GM15510 (cell line): ENCODE data around the gene SOAT2.

ENCODE experiments used
- POLR2A ChIP-seq: IDR thresholded peaks from 3 replicates; pipeline ENCODE4 v1.6.1; 2011; ENCODE audit warnings: borderline replicate concordance; ENCODE audit not compliant: insufficient read length; ENCODE audit errors: extremely low read depth

Gene SOAT2

DNA sequence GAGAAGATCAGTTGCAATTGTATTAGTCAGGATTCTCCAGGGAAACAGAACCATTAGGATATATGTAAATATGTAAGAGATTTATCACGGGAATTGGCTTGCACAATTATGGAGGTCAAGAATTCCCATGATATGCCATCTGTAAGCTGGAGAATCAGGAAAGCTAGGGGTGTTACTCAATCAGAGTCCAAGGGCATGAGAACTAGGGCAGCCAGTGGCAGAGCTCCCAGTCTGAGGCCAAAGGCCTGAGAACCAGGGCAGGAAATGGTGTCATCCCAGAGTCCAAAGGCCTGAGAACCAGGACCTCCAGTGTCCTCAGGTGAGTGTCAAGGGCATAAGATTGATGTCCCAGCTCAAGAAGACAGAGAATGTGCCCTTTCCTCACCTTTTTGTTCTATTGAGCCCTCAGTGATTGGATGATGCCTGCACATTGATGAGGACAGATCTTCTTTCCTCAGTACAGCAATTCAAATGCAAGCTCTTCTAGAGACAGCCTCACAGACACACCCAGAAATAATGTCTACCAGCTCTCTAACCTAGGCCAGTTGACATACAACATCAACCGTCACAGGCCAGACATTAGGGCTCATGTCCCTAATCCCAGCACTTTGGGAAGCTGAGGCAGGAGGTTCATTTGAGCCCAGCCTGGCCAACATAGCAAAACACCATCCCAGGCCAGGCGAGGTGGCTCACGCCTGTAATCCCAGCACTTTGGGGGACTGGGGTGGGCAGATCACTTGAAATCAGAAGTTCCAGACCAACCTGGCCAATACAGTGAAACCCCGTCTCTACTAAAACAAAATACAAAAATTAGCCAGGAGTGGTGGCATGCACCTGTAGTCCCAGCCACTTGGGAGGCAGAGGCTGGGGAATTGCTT is 42.3 kb downstream of the SOAT2 start:
- TF ChIP-seq POLR2A: no peak

DNA sequence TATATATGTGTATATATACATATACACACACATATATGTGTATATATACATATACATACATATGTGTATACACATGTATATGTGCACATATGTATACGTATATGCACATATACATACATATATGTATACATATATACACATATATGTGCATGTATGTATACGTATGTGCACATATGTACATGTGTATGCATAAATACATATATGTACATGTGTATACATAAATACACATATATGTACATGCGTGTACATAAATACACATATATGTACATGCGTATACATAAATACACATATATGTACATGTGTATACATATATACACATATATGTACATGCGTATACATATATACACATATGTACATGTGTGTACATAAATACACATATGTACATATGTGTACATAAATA is 43.9 kb downstream of the SOAT2 start:
- TF ChIP-seq POLR2A: no peak

DNA sequence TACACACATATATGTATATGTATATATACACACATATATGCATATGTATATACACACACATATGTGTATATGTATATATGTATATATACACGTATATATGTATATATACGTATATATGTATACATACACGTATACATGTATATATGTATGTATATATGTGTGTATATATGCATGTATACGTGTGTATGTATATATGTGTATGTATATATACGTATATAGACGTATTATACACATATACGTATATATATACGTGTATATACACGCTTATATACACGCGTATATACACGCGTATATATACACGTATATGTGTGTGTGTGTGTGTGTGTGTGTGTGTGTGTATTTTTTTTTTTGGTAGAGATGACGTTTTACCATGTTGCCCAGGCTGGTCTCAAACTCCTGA is 44.4 kb downstream of the SOAT2 start:
- TF ChIP-seq POLR2A: no peak

DNA sequence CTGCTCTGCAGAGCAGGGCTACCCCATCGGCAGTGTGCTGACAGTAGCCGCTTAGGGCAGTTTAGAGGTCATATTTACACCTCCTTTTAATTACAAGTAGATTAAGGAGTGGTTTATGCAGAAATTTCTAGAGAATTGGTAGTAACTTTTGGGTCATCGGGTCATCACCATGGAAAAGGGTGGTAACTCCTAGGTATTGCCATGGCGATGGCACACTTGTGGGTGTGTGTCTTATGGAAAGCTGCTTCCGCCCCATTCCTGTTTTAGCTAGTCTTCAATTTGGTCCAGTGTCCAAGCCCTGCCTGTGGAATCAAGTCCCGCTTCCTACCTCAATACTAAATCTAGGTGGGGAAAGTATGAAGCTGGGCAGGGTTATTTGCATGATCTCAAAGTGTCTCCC is 47.8 kb downstream of the SOAT2 start:
- TF ChIP-seq POLR2A: no peak

DNA sequence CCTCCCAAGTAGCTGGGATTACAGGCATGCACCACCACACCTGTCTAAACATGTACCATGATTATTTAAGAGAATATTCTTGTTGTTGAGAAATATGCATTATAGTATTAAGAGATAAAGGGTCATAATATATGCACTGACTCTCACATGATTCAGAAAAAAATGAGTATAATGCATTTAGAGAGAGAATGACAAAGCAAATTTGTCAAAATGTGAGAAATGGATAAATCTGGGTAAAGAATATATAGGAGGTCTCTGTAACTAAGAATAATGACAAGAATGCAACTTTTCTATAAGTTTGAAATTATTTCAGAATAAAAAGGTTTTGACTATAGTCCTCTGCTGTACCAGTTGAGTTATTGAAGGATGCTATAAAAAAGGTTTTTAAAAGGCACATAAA is 49.1 kb downstream of the SOAT2 start:
- no peak for TF ChIP-seq POLR2A

DNA sequence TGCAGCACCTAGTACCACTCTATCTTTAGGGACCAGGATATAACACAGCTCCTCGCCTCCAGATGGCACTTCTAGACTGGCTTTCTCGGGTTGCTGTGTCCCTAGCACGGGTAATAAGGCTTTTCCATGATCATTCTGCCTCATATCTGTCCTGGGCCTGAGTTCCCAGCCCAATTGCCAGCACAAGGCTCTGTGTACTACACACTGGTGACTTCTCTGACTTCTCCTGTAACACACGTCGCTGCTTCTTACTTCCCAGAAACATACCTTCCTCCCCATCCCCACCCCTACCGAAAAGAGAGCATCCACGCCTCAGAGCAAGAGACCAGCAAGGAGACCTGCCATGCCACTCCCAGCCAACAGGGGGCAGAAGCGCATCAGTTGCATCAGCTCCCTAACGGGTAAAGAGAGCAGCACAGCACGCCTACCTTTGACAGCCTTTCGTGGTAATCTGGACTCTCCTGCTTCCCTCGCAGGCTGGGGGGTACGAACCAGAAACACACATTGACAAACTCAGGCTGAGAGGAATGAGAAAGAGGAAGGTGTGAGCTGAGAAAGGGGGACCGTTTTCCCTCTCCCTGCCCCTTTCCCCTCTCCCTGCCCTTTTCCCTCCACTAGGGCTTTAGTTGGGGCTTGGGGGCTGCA is 56.0 kb downstream of the SOAT2 start:
- TF ChIP-seq POLR2A: no peak

DNA sequence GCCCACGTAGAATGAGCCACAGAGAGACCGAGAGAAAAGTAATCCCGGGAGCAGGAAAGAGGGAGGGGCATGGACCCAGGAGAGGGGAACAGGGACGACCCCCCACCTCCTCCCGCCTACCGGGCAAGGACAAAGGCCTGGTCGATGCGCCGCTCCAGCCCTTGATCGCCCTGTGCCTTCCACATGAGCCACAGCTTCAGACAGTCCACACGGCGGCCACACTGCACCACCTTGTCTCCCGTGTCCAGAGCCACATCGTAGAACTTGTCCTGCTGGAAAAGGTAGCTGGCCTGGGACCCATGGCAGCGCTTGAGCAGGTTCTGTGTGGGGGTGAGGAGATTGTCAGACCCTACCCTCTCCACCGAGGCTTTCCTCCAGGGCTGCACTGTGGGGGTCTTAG is 56.7 kb downstream of the SOAT2 start:
- TF ChIP-seq POLR2A: no peak

- TF ChIP-seq POLR2A: no peak
Observed at GRCh38 chr12:53160673-53161072, 57.4 kb downstream of the SOAT2 start.

- TF ChIP-seq POLR2A: no peak
Observed at GRCh38 chr12:53161119-53161911, 58.0 kb downstream of the SOAT2 start.

DNA sequence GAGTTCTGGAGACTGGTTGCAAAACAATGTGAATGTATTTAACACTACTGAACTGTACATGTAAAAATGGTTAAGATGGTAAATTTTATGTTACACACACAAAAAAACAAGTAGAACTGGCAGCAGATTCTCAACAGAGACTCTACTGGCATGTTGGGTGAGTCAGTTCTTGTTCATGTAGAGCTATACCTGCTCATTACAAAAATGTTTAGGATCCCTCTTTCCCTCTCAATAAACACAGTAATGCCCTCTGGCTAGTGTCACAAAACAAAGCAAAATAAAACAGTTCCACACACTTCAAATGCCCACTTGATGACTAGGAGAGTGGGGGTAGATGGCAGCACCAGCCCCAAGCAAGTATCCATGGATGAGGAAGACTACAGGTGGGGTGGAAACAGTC is 63.6 kb downstream of the SOAT2 start:
- TF ChIP-seq POLR2A: no peak

- TF ChIP-seq POLR2A: no peak
Observed at GRCh38 chr12:53169644-53170043, 66.4 kb downstream of the SOAT2 start.

DNA sequence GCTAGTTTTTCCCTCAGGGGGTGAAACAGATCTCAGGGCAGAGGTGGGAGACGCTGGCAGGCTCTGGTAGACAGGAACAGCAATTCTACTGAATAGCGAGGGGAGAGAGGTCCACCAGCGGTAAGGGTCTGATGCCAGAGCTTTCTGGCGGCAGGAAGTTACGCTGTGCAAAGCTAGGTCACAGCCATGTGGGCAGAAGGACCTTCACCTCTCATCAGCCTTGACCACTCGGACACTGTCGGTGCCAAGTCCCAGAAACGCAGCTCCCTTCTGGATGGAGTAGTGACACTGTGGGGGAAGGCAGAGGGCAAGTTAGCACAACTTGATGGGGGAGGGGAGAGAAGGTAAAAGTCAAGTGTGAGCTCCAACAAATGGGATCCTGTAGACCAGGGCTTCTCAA is 66.9 kb downstream of the SOAT2 start:
- no peak for TF ChIP-seq POLR2A

- no peak for TF ChIP-seq POLR2A
Observed at GRCh38 chr12:53170876-53171724, 67.8 kb downstream of the SOAT2 start.

GRCh38 chr12:53171725-53172329 is 68.5 kb downstream of the SOAT2 start:
- TF ChIP-seq POLR2A: no peak
